Keratinocyte (primary cell): Measurements from ENCODE around the gene GFRA3. TPM values are rescaled to one million over a fixed set of nuclear protein-coding genes. Genes with fewer than 3 reads are reported as not detected.
A peak's percentile ranks its signal among the peaks of the same experiment; 100 is the strongest.

Experiments used
- DNase-seq: peaks from one replicate; pipeline ENCODE4 v3.0.0-alpha.2; 2011; ENCODE audit warnings: low read depth, missing footprints, low spot score
- FAIRE-seq: peaks from 2 replicates; lab custom pipeline; 2011; peaks lifted over from hg19 to GRCh38; lab: Jason Lieb, UNC
- H2AFZ ChIP-seq: 2 replicates; pipeline ENCODE4 v1.6.0; 2012; ENCODE audit warnings: low read length, control low read depth, inconsistent platforms; ENCODE audit not compliant: control insufficient read depth
- H3K27ac ChIP-seq: 2 replicates; pipeline ENCODE4 v1.5.1; 2011; ENCODE audit warnings: low read length; ENCODE audit not compliant: control insufficient read depth, insufficient read depth
- H3K27me3 ChIP-seq: 3 replicates; pipeline ENCODE4 v1.6.0; 2011; ENCODE audit warnings: low read length; ENCODE audit not compliant: control insufficient read depth, insufficient read depth; ENCODE audit errors: extremely low read depth
- H3K36me3 ChIP-seq, 2 experiments: 2 replicates in 1 of 2; 3 replicates in 1 of 2; pipeline ENCODE4 v1.5.1; 2011; ENCODE audit warnings: low read length in 2 of 2, mild to moderate bottlenecking in 1 of 2; ENCODE audit not compliant: control insufficient read depth in 2 of 2, insufficient read depth in 2 of 2; ENCODE audit errors: extremely low read depth in 1 of 2
- H3K4me1 ChIP-seq: 3 replicates; pipeline ENCODE4 v1.5.1; 2011; ENCODE audit warnings: low read length; ENCODE audit not compliant: control insufficient read depth, insufficient read depth; ENCODE audit errors: extremely low read depth
- H3K4me2 ChIP-seq: 3 replicates; pipeline ENCODE4 v1.6.0; 2011; ENCODE audit warnings: low read depth, low read length; ENCODE audit not compliant: control insufficient read depth, insufficient read depth; ENCODE audit errors: extremely low read depth
- H3K4me3 ChIP-seq, 3 experiments: fragments of 200-600 bp in 1 of 3; sonication (generic) in 1 of 3; 2 replicates in 2 of 3; 3 replicates in 1 of 3; pipeline ENCODE4 v1.5.1; 2011 to 2016; ENCODE audit warnings: low read length in 3 of 3, mild to moderate bottlenecking in 3 of 3, control low read depth in 2 of 3, inconsistent platforms in 1 of 3, low read depth in 1 of 3, mixed read lengths in 1 of 3, mixed run types in 1 of 3, moderate library complexity in 1 of 3; ENCODE audit not compliant: control insufficient read depth in 2 of 3, insufficient read depth in 2 of 3; ENCODE audit errors: extremely low read depth in 1 of 3
- H3K79me2 ChIP-seq: 2 replicates; pipeline ENCODE4 v1.6.0; 2012; ENCODE audit warnings: low read length; ENCODE audit not compliant: control insufficient read depth, insufficient read depth
- H3K9ac ChIP-seq: 3 replicates; pipeline ENCODE4 v1.6.0; 2011; ENCODE audit warnings: low read length; ENCODE audit not compliant: control insufficient read depth, insufficient read depth; ENCODE audit errors: extremely low read depth
- H3K9me1 ChIP-seq: 3 replicates; pipeline ENCODE4 v1.6.0; 2011; ENCODE audit warnings: low read length; ENCODE audit not compliant: control insufficient read depth, insufficient read depth; ENCODE audit errors: extremely low read depth
- H3K9me3 ChIP-seq: 2 replicates; pipeline ENCODE4 v1.5.1; 2012; ENCODE audit warnings: low read depth, low read length; ENCODE audit not compliant: control insufficient read depth
- H4K20me1 ChIP-seq: 3 replicates; pipeline ENCODE4 v1.6.0; 2011; ENCODE audit warnings: low read length; ENCODE audit not compliant: control insufficient read depth, insufficient read depth; ENCODE audit errors: extremely low read depth
- CTCF ChIP-seq, 3 experiments: IDR thresholded peaks in 1 of 3; conservative IDR thresholded peaks in 1 of 3; optimal IDR thresholded peaks in 1 of 3; 2 replicates in 2 of 3; 3 replicates in 1 of 3; pipeline versions ENCODE3 to v1.5.1; 2011; ENCODE audit warnings: low read length in 3 of 3, mild to moderate bottlenecking in 3 of 3, moderate library complexity in 2 of 3, control low read depth in 1 of 3, inconsistent platforms in 1 of 3; ENCODE audit not compliant: insufficient read depth in 2 of 3; ENCODE audit errors: extremely low read depth in 1 of 3
- EZH2 ChIP-seq: IDR thresholded peaks from one replicate; pipeline ENCODE4 v1.6.1; 2012; ENCODE audit warnings: inconsistent platforms, mild to moderate bottlenecking, low read length, moderate library complexity
- dilution Hi-C: fragments of 300-500 bp; cut with MboI; formaldehyde crosslinking; loops from one replicate; pipeline ENCODE4 v1.7.0; 2020; ENCODE audit warnings: low sequenced_read_pairs; ENCODE audit not compliant: extremely low pct_ligation_motif_present
- polyA plus RNA-seq, 5 experiments: library from polyadenylated mRNA; depleted of rRNA in 3 of 5; stranded (reverse) in 3 of 5; stranded (forward) in 1 of 5; unstranded in 1 of 5; fragments of >200 nt; gene quantifications; 1 replicate in 1 of 5; 2 replicates in 3 of 5; 3 replicates in 1 of 5; pipeline versions ENCODE4 v1.2.1 to v1.2.3, GENCODE V29; 2011 to 2012; ENCODE audit warnings: missing spikeins in 2 of 5, low read depth in 1 of 5, low replicate concordance in 1 of 5

Gene GFRA3
- polyA plus RNA-seq, 1 donor (not counting 4 experiments of a cell fraction or from before 2014, with no cell fraction given): not detected

DNA sequence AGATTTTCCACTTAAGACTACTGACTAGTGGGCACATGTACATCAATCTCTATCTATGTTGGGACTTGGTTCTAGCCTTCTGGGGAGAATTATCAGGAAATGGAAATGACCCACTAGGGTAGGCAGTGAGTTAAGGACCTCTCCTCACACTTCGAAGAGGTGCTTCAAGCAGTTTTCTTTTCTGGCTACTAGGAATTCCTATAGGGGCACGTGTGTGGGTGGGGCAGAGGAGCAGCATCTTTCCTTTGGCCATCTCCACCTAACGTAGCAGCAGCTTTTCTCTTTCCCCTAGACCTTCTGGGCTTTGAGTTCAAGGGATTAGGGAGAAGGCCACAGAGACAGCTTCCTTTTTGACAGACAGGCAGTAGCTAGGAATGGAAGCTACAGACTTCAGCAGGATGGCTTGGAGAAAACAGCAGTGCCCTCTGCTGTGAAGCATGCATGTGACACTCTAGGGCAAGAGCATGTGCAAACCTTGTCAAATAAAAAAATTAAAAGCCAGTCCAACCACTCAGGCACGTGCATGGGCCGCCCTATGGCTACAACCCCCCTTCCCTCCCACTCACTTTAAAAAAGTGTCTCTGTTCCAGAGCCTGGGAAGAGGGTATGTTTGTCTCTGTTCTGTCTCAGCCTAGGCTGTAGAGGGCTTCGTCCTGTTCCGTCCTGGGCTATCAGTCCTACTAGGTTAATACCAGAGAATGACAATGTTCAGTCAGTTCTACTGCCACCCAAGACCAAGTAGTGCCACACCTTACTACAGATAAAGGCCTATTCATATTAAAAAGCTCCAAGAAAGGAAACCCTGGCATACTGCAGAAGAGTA, 8.7 kb upstream of the GFRA3 start:
- no peaks in the 10 kb centered on the region for H3K4me1 ChIP-seq
- H3K27ac ChIP-seq: no peak overlapping the region
- no peaks in the 10 kb centered on the region for H3K9me1 ChIP-seq
- H3K4me3 ChIP-seq: no peak overlapping the region
- no peak overlapping the region for H3K9ac ChIP-seq
- H3K27me3 ChIP-seq: no peaks in the 10 kb centered on the region
- FAIRE-seq (peak; percentile 67), DNase-seq (peak; percentile 17)
- no peaks in the 10 kb centered on the region for H3K9me3 ChIP-seq
- no peak overlapping the region for H2AFZ ChIP-seq
- no peaks in the 10 kb centered on the region for H3K36me3 ChIP-seq
- no peaks in the 10 kb centered on the region for H3K79me2 ChIP-seq
- H3K4me2 ChIP-seq: no peak overlapping the region
- TF ChIP-seq EZH2: no peak
- TF ChIP-seq CTCF (optimal IDR thresholded peaks at IDR 0.05 in 1 of 3, IDR thresholded peaks at IDR 0.05 in 1 of 3, conservative IDR thresholded peaks at IDR 0.05 in 1 of 3; ENCODE audit: extremely low read depth in 1 of 3, insufficient read depth in 2 of 3, low read length in 3 of 3): peak; percentile 54 to 78 (median 76)
- H4K20me1 ChIP-seq: no peaks in the 10 kb centered on the region
- dilution Hi-C loops: no loop called here

DNA sequence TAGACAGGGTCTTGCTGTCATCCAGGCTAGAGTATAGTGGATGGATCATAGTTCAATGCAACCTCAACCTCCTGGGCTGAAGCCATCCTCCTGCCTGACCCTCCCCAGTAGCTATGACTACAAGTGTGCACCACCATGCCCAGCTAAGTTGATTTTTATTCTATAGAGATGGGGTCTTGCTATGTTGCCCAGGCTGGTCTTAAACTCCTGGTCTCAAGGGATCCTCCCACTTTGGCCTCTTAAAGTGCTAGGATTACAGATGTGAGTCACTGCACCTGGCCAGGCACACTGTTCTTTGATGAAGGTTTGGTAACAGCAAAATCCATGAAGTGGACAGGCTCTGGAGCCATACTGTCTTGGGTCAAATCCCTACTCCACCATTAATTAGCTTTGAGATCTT, 6.5 kb upstream of the GFRA3 start:
- Histone ChIP-seq H3K9ac (no peak overlapping the region), H4K20me1 (no peaks in the 10 kb centered on the region), H3K9me3 (no peaks in the 10 kb centered on the region), H3K4me1 (no peaks in the 10 kb centered on the region), H2AFZ (no peak overlapping the region), H3K4me2 (no peak overlapping the region), H3K4me3 (no peak overlapping the region), H3K79me2 (no peaks in the 10 kb centered on the region), H3K27me3 (peaks cover 2% of the 10 kb centered on the region), H3K9me1 (no peaks in the 10 kb centered on the region), H3K27ac (no peak overlapping the region), H3K36me3 (no peaks in the 10 kb centered on the region)
- dilution Hi-C loops: no loop called here
- TF ChIP-seq CTCF (optimal IDR thresholded peaks at IDR 0.05 in 1 of 3, IDR thresholded peaks at IDR 0.05 in 1 of 3, conservative IDR thresholded peaks at IDR 0.05 in 1 of 3; ENCODE audit: extremely low read depth in 1 of 3, insufficient read depth in 2 of 3, low read length in 3 of 3) (no peak), EZH2 (no peak)
- FAIRE-seq (no peak), DNase-seq (no peak)
